Naive thymus-derived CD4-positive, alpha-beta T cell (primary cell): ENCODE results near the gene RHBDD2. TPM values are rescaled to one million over a fixed set of nuclear protein-coding genes. Genes with fewer than 3 reads are reported as not detected.

ENCODE experiments used
- ATAC-seq: fragments of 150-1000 bp; cut with Tn5 transposase; 2 replicates; pipeline ENCODE4 v1.10.0; 2021; ENCODE audit warnings: mild to moderate bottlenecking, moderate library complexity
- CTCF ChIA-PET: fragments of 350-600 bp; sonication (Branson Sonifier 250); formaldehyde crosslinking; loops from one replicate; lab custom pipeline; 2021; ENCODE audit warnings: antibody characterized with exemption; lab: Charles Lee
- POLR2A ChIA-PET: fragments of 350-600 bp; sonication (Branson Sonifier 250); formaldehyde crosslinking; loops from one replicate; lab custom pipeline; 2021; ENCODE audit warnings: antibody characterized with exemption, inconsistent platforms; lab: Charles Lee
- DNase-seq, 9 donors: peaks; one replicate each; pipeline versions ENCODE4 v3.0.0 to v3.0.0-alpha.2; 2020 to 2022; ENCODE audit warnings: mixed read lengths in 1 of 9
- H3K27ac ChIP-seq: one replicate; pipeline ENCODE4 v1.7.0; 2013; ENCODE audit warnings: mild to moderate bottlenecking, low read depth, low read length, moderate library complexity
- H3K27me3 ChIP-seq, 2 donors: one replicate each; pipeline ENCODE4 v1.7.0; 2013; ENCODE audit warnings: low read length in 2 of 2, mild to moderate bottlenecking in 2 of 2, moderate library complexity in 2 of 2; ENCODE audit not compliant: control insufficient read depth in 2 of 2, insufficient read depth in 2 of 2
- H3K36me3 ChIP-seq, 3 experiments: 1 replicate in 2 of 3; 2 replicates in 1 of 3; pipeline ENCODE4 v1.7.0; 2013; ENCODE audit warnings: low read length in 3 of 3, mild to moderate bottlenecking in 3 of 3, moderate library complexity in 1 of 3; ENCODE audit not compliant: insufficient read depth in 3 of 3, control insufficient read depth in 2 of 3
- H3K4me1 ChIP-seq, 2 donors: one replicate each; pipeline ENCODE4 v1.7.0; 2013; ENCODE audit warnings: low read length in 2 of 2, mild to moderate bottlenecking in 2 of 2, moderate library complexity in 1 of 2; ENCODE audit not compliant: control insufficient read depth in 2 of 2, insufficient read depth in 2 of 2
- H3K4me3 ChIP-seq: 2 replicates; pipeline ENCODE4 v1.7.0; 2013; ENCODE audit warnings: mild to moderate bottlenecking, low read length
- H3K9me3 ChIP-seq, 3 experiments: 1 replicate in 2 of 3; 2 replicates in 1 of 3; pipeline ENCODE4 v1.7.0; 2013; ENCODE audit warnings: low read length in 3 of 3; ENCODE audit not compliant: control insufficient read depth in 2 of 3
- H3K27ac Mint-ChIP-seq, 9 donors: one replicate each; pipeline ENCODE4 v1.8.0; 2020 to 2022; ENCODE audit warnings: mixed read lengths in 9 of 9, mild to moderate bottlenecking in 8 of 9, moderate library complexity in 5 of 9, inconsistent platforms in 2 of 9
- H3K27me3 Mint-ChIP-seq, 5 donors: one replicate each; pipeline ENCODE4 v1.8.0; 2021 to 2022; ENCODE audit warnings: mixed read lengths in 5 of 5, mild to moderate bottlenecking in 1 of 5
- H3K36me3 Mint-ChIP-seq, 5 donors: one replicate each; pipeline ENCODE4 v1.8.0; 2020 to 2022; ENCODE audit warnings: mixed read lengths in 5 of 5, mild to moderate bottlenecking in 3 of 5, inconsistent platforms in 1 of 5
- H3K4me1 Mint-ChIP-seq, 7 donors: one replicate each; pipeline ENCODE4 v1.8.0; 2020 to 2022; ENCODE audit warnings: mixed read lengths in 7 of 7, mild to moderate bottlenecking in 3 of 7, inconsistent platforms in 1 of 7
- H3K4me3 Mint-ChIP-seq, 10 donors: one replicate each; pipeline ENCODE4 v1.8.0; 2020 to 2022; ENCODE audit warnings: mild to moderate bottlenecking in 10 of 10, mixed read lengths in 10 of 10, moderate library complexity in 6 of 10, inconsistent platforms in 2 of 10
- H3K9me3 Mint-ChIP-seq, 11 donors: one replicate each; pipeline ENCODE4 v1.8.0; 2020 to 2022; ENCODE audit warnings: mixed read lengths in 11 of 11, mild to moderate bottlenecking in 4 of 11, inconsistent platforms in 1 of 11, moderate library complexity in 1 of 11
- intact Hi-C, 2 donors: fragments of 100-400 bp; cut with micrococcal nuclease; formaldehyde crosslinking; loops; one replicate each; pipeline ENCODE4 v1.15.1; 2023
- microRNA-seq: library from miRNA; unstranded; fragments of <30 nt; microRNA quantifications from one replicate; pipeline ENCODE4 v1.2.0, GENCODE V29; 2022; ENCODE audit warnings: borderline microRNAs expressed
- polyA plus RNA-seq, 2 donors: library from polyadenylated mRNA; unstranded; fragments of 300-500 nt; fragmentation: Illumina TruSeq; gene quantifications; one replicate each; pipeline ENCODE4 v1.2.3, GENCODE V29; 2021
- total RNA-seq, 6 experiments: library from RNA in 5 of 6; stranded (reverse) in 5 of 6; gene quantifications; 1 replicate in 5 of 6; 2 replicates in 1 of 6; pipeline ENCODE4 v1.2.3 and lab custom pipeline; 2021 to 2026

The RHBDD2 gene
- total and polyA plus RNA-seq, 7 experiments from 2014 or later: 36.2 to 124 (median 73.6) TPM

- H3K4me3 ChIP-seq: no peak overlapping the region
- H3K27me3 Mint-ChIP-seq: no peaks in the 10 kb centered on the region
- DNase-seq (peak in 7 of 9 donors; percentile 13 to 63 (median 44)), ATAC-seq (peak; percentile 90)
- H3K4me3 Mint-ChIP-seq: peak overlapping the region; percentile 17 to 75 (median 51)
- H3K27ac Mint-ChIP-seq: peak overlapping the region; percentile 58 to 91 (median 83)
- ChIA-PET CTCF (interaction anchor here (1.0 to 1.5 kb wide), 2 partner anchors 63 to 65 kb away, joined by 5 read pairs; no protein-coding TSS in a partner anchor), POLR2A (interaction anchor here (0.9 to 2.0 kb wide), 2 partner anchors 13 to 119 kb away, joined by 3 to 17 read pairs; partner anchors contain the start of genes MDH2, POR and STYXL1)
- no peaks in the 10 kb centered on the region for H3K9me3 ChIP-seq
- H3K4me1 Mint-ChIP-seq: peaks cover 21 to 50% (median 30%) of the 10 kb centered on the region in 7 donors
- H3K4me1 ChIP-seq: peaks cover 8 to 18% of the 10 kb centered on the region in 2 donors
- H3K27ac ChIP-seq: no peak overlapping the region
- H3K9me3 Mint-ChIP-seq: peaks cover 0 to under 1% (median 0%) of the 10 kb centered on the region in 11 donors
- peaks cover 0 to 18% (median 7%) of the 10 kb centered on the region in 5 donors for H3K36me3 Mint-ChIP-seq
- no peaks in the 10 kb centered on the region for H3K27me3 ChIP-seq
- intact Hi-C loops: loop anchor here in 1 of 2 donors (2.0 kb wide), 1 partner anchor 14 kb away; the partner anchor contains the start of gene POR
- peaks cover 0 to 3% (median 0%) of the 10 kb centered on the region in 3 experiments for H3K36me3 ChIP-seq
Observed at GRCh38 chr7:75928568-75928914, 49.7 kb downstream of the RHBDD2 start.

DNA sequence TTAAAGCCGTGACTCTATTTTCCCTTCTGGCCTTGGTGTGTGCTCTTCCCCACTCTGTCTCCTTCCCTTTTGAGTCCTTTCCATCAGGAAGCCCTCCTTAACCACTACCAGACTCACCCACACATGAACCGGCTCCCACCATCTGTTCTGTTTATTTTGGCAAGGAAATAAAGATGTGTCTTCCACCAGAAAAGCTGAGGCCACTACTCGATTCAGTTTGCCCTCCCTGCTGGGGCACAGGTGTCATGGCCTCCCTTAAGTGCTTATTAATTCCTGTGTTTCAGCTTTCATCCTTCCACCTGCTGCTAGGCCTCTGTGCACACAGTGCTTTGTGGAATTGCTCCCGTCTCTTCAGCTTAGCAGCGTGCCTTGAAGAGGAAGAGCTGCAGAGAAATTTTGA, 52.8 kb downstream of the RHBDD2 start:
- no peak overlapping the region for H3K4me3 ChIP-seq
- ATAC-seq (no peak), DNase-seq (no peak)
- Mint-ChIP-seq H3K4me3 (no peak overlapping the region), H3K36me3 (peaks cover 4 to 32% (median 16%) of the 10 kb centered on the region in 5 donors), H3K9me3 (peaks cover 0 to 8% (median 0%) of the 10 kb centered on the region in 11 donors), H3K27ac (peak overlapping the region in 2 of 9 donors; percentile 32 to 33), H3K4me1 (peaks cover 12 to 40% (median 31%) of the 10 kb centered on the region in 7 donors), H3K27me3 (no peaks in the 10 kb centered on the region)
- H3K4me1 ChIP-seq: peaks cover 8 to 18% of the 10 kb centered on the region in 2 donors
- ChIA-PET CTCF (interaction anchor here (0.7 kb wide), 2 partner anchors 14 to 121 kb away, joined by 3 to 8 read pairs; no protein-coding TSS in a partner anchor), POLR2A (no interaction called here)
- H3K9me3 ChIP-seq: no peaks in the 10 kb centered on the region
- intact Hi-C loops: no loop called here
- no peaks in the 10 kb centered on the region for H3K36me3 ChIP-seq
- no peaks in the 10 kb centered on the region for H3K27me3 ChIP-seq
- no peak overlapping the region for H3K27ac ChIP-seq

DNA sequence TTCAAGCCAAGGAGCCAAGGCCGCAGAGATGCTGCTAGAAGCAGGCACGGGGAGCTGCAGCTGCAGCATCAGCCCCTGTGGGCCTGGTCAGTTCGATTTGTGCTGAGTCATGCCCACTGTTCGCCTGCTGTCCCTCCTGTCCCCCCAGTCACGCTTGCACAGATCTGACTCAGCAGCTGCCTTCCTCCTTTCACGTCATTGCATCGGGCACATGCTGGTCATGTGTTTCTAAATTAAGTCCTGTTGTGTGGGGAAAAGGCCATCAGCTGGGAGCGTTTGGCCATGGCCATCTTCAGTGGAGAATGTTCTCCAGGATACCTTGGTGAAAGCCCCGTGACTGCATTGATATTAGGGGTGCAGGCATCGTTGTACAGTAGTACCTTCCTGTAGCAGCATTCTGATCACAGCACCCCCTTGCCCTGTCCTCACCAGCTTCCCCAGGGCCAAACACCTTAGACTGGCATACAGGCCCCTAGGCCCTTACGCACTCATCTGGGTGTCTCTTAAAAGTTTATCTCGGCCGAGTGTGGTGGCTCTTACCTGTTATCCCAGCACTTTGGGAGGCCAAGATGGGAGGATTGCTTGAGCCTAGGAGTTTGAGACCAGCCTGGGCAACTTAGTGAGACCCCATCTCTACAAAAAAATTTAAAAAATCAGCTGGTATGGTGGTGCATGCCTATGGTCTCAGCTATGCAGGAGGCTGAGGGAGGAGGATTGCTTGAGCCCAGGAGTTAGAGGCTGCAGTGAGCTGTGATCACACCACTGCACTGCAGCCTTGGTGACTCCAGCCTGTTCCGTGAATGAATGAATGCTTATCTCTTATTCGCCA, 59.3 kb downstream of the RHBDD2 start:
- H3K27ac ChIP-seq: no peak overlapping the region
- POLR2A ChIA-PET: no interaction called here
- Mint-ChIP-seq H3K36me3 (peaks cover 4 to 42% (median 11%) of the 10 kb centered on the region in 5 donors), H3K9me3 (peaks cover 0 to 8% (median 0%) of the 10 kb centered on the region in 11 donors), H3K4me3 (no peak overlapping the region), H3K27me3 (no peaks in the 10 kb centered on the region), H3K27ac (peak overlapping the region in 1 of 9 donors; percentile 65), H3K4me1 (peaks cover 0 to 16% (median 8%) of the 10 kb centered on the region in 7 donors)
- intact Hi-C loops: no loop called here
- no peaks in the 10 kb centered on the region for H3K4me1 ChIP-seq
- no peak overlapping the region for H3K4me3 ChIP-seq
- ATAC-seq: peak; percentile 46
- no peak for DNase-seq
- no peaks in the 10 kb centered on the region for H3K27me3 ChIP-seq
- H3K9me3 ChIP-seq: no peaks in the 10 kb centered on the region
- H3K36me3 ChIP-seq: no peaks in the 10 kb centered on the region
- CTCF ChIA-PET: no interaction called here

Small RNA genes within 50 kb of the gene (microRNA-seq; reads per million reads assigned to microRNA genes)
- gene MIR4651: not detected

Other genes with a start within 250 kb of the RHBDD2 start
- 10 to 100 TPM in 1 of 5 experiments, 1 to 10 TPM in 3, under 1 TPM in 1; 0.95 to 14.6 (median 2.1) TPM for gene HIP1, start 140.1 kb upstream of the RHBDD2 start, total RNA-seq
- gene HIP1, start 140.1 kb upstream of the RHBDD2 start, polyA plus RNA-seq: under 1 TPM in 1 of 2 donors, not detected in 1; 0.78 TPM
- gene CCL26, start 106.8 kb upstream of the RHBDD2 start, total RNA-seq: not detected
- gene CCL26, start 106.8 kb upstream of the RHBDD2 start, polyA plus RNA-seq: not detected
- not detected for gene CCL24, start 65.2 kb upstream of the RHBDD2 start, total RNA-seq
- not detected for gene CCL24, start 65.2 kb upstream of the RHBDD2 start, polyA plus RNA-seq
- gene POR, start 36.1 kb downstream of the RHBDD2 start, total RNA-seq: 10 to 100 TPM; 45.9 to 72.3 (median 69.7) TPM
- gene POR, start 36.1 kb downstream of the RHBDD2 start, polyA plus RNA-seq: 10 to 100 TPM; 41.6 to 69.2 TPM
- gene TMEM120A, start 115.6 kb downstream of the RHBDD2 start, total RNA-seq: 10 to 100 TPM; 19.1 to 38.6 (median 35.6) TPM
- gene TMEM120A, start 115.6 kb downstream of the RHBDD2 start, polyA plus RNA-seq: 10 to 100 TPM; 23.2 to 25.2 TPM
- gene STYXL1, start 169.0 kb downstream of the RHBDD2 start, total RNA-seq: 10 to 100 TPM; 11.3 to 31.7 (median 20.0) TPM
- 10 to 100 TPM; 36.7 to 45.5 TPM for gene STYXL1, start 169.0 kb downstream of the RHBDD2 start, polyA plus RNA-seq
- gene MDH2, start 169.1 kb downstream of the RHBDD2 start, total RNA-seq: 100 to 1,000 TPM in 1 of 5 experiments, 10 to 100 TPM in 4; 71.7 to 172 (median 74.6) TPM
- 100 to 1,000 TPM; 134 TPM for gene MDH2, start 169.1 kb downstream of the RHBDD2 start, polyA plus RNA-seq